HEK293T (cell line): ENCODE measurements around the gene UGT1A6.

Experiments
- CTCF ChIA-PET: fragments of 350-600 bp; formaldehyde crosslinking; extraction: SDS; loops from one replicate; lab custom pipeline; 2021; ENCODE audit warnings: antibody characterized with exemption, inconsistent platforms; lab: Yijun Ruan, JAX
- POLR2A ChIA-PET: fragments of 350-600 bp; formaldehyde crosslinking; extraction: SDS; loops from one replicate; lab custom pipeline; 2020; ENCODE audit warnings: antibody characterized with exemption, inconsistent platforms; lab: Yijun Ruan, JAX
- DNase-seq: peaks from one replicate; pipeline ENCODE4 v3.0.0; 2012; ENCODE audit warnings: mixed read lengths; ENCODE audit errors: extremely low spot score
- ARNT ChIP-seq: fragments of 450-650 bp; IDR thresholded peaks from 2 replicates; pipeline ENCODE4 v1.6.1; 2017; ENCODE audit warnings: mild to moderate bottlenecking
- BHLHE40 ChIP-seq: fragments of 450-650 bp; IDR thresholded peaks from 2 replicates; pipeline ENCODE4 v1.6.1; 2016; ENCODE audit warnings: mild to moderate bottlenecking, moderate library complexity, borderline replicate concordance
- CTBP1 ChIP-seq: fragments of 450-650 bp; IDR thresholded peaks from 2 replicates; pipeline ENCODE4 v1.6.1; 2016; ENCODE audit warnings: borderline replicate concordance
- ELF4 ChIP-seq: fragments of 450-650 bp; IDR thresholded peaks from 2 replicates; pipeline ENCODE4 v1.6.1; 2017; ENCODE audit warnings: antibody characterized with exemption
- FOXA1 ChIP-seq: fragments of 450-650 bp; IDR thresholded peaks from 2 replicates; pipeline ENCODE4 v1.6.1; 2016; ENCODE audit warnings: mild to moderate bottlenecking
- FOXK2 ChIP-seq: fragments of 450-650 bp; IDR thresholded peaks from 2 replicates; pipeline ENCODE4 v1.6.1; 2016; ENCODE audit warnings: mild to moderate bottlenecking
- FOXM1 ChIP-seq: fragments of 450-650 bp; IDR thresholded peaks from 2 replicates; pipeline ENCODE4 v1.6.1; 2017; ENCODE audit warnings: mild to moderate bottlenecking, borderline replicate concordance
- HDGF ChIP-seq: fragments of 450-650 bp; IDR thresholded peaks from 2 replicates; pipeline ENCODE4 v1.6.1; 2017; ENCODE audit warnings: antibody characterized with exemption, borderline replicate concordance
- L3MBTL2 ChIP-seq: fragments of 450-650 bp; conservative IDR thresholded peaks from 2 replicates; pipeline ENCODE4 v1.6.1; 2016; ENCODE audit warnings: mild to moderate bottlenecking
- LEF1 ChIP-seq: fragments of 450-650 bp; IDR thresholded peaks from 2 replicates; pipeline ENCODE4 v1.6.1; 2017; ENCODE audit warnings: mild to moderate bottlenecking, borderline replicate concordance
- NFRKB ChIP-seq: fragments of 450-650 bp; IDR thresholded peaks from 2 replicates; pipeline ENCODE4 v1.6.1; 2016; ENCODE audit warnings: mild to moderate bottlenecking, moderate library complexity
- SP1 ChIP-seq: fragments of 450-650 bp; IDR thresholded peaks from 2 replicates; pipeline ENCODE4 v1.6.1; 2017
- SUZ12 ChIP-seq: fragments of 450-650 bp; IDR thresholded peaks from 2 replicates; pipeline ENCODE4 v1.6.1; 2016; ENCODE audit warnings: mild to moderate bottlenecking
- TARDBP ChIP-seq: fragments of 450-650 bp; IDR thresholded peaks from 2 replicates; pipeline ENCODE4 v1.6.1; 2016
- ZNF384 ChIP-seq: fragments of 450-650 bp; IDR thresholded peaks from 2 replicates; pipeline ENCODE4 v1.6.1; 2016
- TF ChIP-seq, protein P1 (sequence below): fragments of 450-650 bp; IDR thresholded peaks from 2 replicates; pipeline ENCODE4 v1.6.1; 2016

UGT1A6 gene

GRCh38 chr2:233671290-233672161, 21.2 kb upstream of the UGT1A6 start, which contains the start of gene UGT1A9:
UGT1A9 (plus strand) TSS chr2:233671898; CDS start chr2:233671935, 37 bp downstream.
- no peak for DNase-seq
- TF ChIP-seq ZNF384: no peak
- TF ChIP-seq ELF4: no peak
- TF ChIP-seq BHLHE40: no peak
- TF ChIP-seq NFRKB: no peak
- no peak for TF ChIP-seq TARDBP
- no peak for TF ChIP-seq LEF1
- TF ChIP-seq SUZ12: no peak
- TF ChIP-seq HDGF: no peak
- TF ChIP-seq CTBP1: no peak
- TF ChIP-seq FOXM1: no peak
- no peak for TF ChIP-seq L3MBTL2
- no peak for TF ChIP-seq FOXK2
- no peak for TF ChIP-seq ARNT
- TF ChIP-seq FOXA1: no peak
- TF ChIP-seq SP1: no peak
- TF ChIP-seq, protein P1, sequence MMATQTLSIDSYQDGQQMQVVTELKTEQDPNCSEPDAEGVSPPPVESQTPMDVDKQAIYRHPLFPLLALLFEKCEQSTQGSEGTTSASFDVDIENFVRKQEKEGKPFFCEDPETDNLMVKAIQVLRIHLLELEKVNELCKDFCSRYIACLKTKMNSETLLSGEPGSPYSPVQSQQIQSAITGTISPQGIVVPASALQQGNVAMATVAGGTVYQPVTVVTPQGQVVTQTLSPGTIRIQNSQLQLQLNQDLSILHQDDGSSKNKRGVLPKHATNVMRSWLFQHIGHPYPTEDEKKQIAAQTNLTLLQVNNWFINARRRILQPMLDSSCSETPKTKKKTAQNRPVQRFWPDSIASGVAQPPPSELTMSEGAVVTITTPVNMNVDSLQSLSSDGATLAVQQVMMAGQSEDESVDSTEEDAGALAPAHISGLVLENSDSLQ: no peak
- CTCF ChIA-PET: no interaction called here
- POLR2A ChIA-PET: no interaction called here

- DNase-seq: no peak
- TF ChIP-seq CTBP1: no peak
- TF ChIP-seq TARDBP: no peak
- TF ChIP-seq ELF4: no peak
- no peak for TF ChIP-seq ZNF384
- no peak for TF ChIP-seq L3MBTL2
- CTCF ChIA-PET: no interaction called here
- POLR2A ChIA-PET: no interaction called here
These were observed 19.8 kb upstream of the UGT1A6 start for GRCh38 chr2:233672886-233673285.

GRCh38 chr2:233673896-233674295, 18.8 kb upstream of the UGT1A6 start:
- CTCF ChIA-PET: no interaction called here
- POLR2A ChIA-PET: no interaction called here
- no peak for TF ChIP-seq HDGF
- no peak for TF ChIP-seq NFRKB
- TF ChIP-seq FOXA1: no peak
- TF ChIP-seq LEF1: no peak
- no peak for TF ChIP-seq FOXM1
- no peak for TF ChIP-seq ZNF384
- TF ChIP-seq, protein P1: no peak
- TF ChIP-seq L3MBTL2: no peak

DNA sequence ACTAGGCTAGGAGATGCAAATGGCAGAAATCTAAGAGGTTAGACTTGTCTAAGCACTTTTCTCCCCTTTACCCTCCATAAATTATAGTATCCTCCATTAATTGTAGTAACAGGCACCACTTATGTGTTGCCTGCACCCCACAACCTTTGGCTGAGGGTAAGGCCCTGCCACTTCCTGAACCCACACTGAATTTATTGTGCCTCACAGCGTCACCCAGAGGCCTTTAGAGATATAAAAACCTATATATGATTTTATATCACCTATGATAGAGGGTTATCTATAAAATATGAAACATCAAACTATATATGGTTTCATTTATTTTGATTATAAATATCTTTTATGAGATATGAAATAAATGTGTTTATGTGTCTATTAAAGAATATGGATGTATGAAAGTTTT, 18.4 kb upstream of the UGT1A6 start:
- TF ChIP-seq FOXM1 (no peak), FOXK2 (no peak), CTBP1 (no peak), NFRKB (no peak), BHLHE40 (no peak)
- CTCF ChIA-PET: no interaction called here
- DNase-seq: no peak
- POLR2A ChIA-PET: no interaction called here

More at GRCh38 chr2:233673896-233674295, 18.8 kb upstream of the UGT1A6 start:
- DNase-seq: no peak

DNA sequence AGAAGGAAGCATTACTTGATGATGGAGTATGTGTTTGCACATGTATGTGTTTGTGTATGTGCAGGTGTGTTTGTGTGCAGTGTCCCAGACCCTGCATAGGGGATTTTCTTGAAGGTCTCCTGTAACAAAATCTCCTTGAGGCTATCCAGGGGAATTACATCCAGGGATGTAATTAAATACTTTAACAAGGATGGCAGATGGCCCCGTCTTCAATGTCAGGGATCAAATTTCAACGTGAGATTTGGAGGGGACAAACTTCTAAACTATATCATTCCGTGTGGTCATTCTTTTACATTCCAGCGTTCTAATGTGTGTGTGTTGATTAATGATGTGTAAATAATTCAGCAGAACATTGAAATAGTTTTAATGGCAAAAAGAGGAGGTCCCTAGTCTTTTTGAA, 17.7 kb upstream of the UGT1A6 start:
- CTCF ChIA-PET: no interaction called here
- peak; percentile 18 for DNase-seq
- TF ChIP-seq HDGF (no peak), FOXM1 (no peak), ZNF384 (no peak), ARNT (no peak), FOXK2 (no peak), FOXA1 (no peak), L3MBTL2 (no peak), ELF4 (no peak), SP1 (no peak), SUZ12 (no peak), TARDBP (no peak), CTBP1 (no peak), NFRKB (no peak), BHLHE40 (no peak), LEF1 (no peak)
- TF ChIP-seq, protein P1: no peak

GRCh38 chr2:233676046-233676445, 16.6 kb upstream of the UGT1A6 start:
- POLR2A ChIA-PET: no interaction called here
- CTCF ChIA-PET: no interaction called here
- no peak for TF ChIP-seq FOXK2
- no peak for TF ChIP-seq FOXA1
- TF ChIP-seq, protein P1: no peak
- no peak for TF ChIP-seq ELF4
- no peak for TF ChIP-seq ZNF384
- no peak for TF ChIP-seq LEF1
- TF ChIP-seq CTBP1: no peak
- TF ChIP-seq BHLHE40: no peak
- TF ChIP-seq TARDBP: no peak
- TF ChIP-seq SP1: no peak
- no peak for TF ChIP-seq SUZ12
- TF ChIP-seq ARNT: no peak
- no peak for TF ChIP-seq L3MBTL2
- TF ChIP-seq HDGF: no peak
- TF ChIP-seq FOXM1: no peak
- no peak for TF ChIP-seq NFRKB
- no peak for DNase-seq

More for the DNA sequence above, 17.7 kb upstream of the UGT1A6 start:
- POLR2A ChIA-PET: no interaction called here
